Prostate gland (tissue), 2 donors: ENCODE measurements around the gene LAMA1.

Experiments used
- CTCF ChIP-seq, 4 experiments: fragments of 200-600 bp in 2 of 4; fragments of 450-650 bp in 2 of 4; sonication (generic) in 2 of 4; IDR thresholded peaks; 1 replicate in 3 of 4; 2 replicates in 1 of 4; pipeline ENCODE4 v1.5.1; 2016 to 2019; ENCODE audit warnings: antibody characterized with exemption in 4 of 4, mild to moderate bottlenecking in 2 of 4, moderate library complexity in 2 of 4
- POLR2A ChIP-seq: fragments of 450-650 bp; IDR thresholded peaks from one replicate; pipeline ENCODE4 v1.6.1; 2016; ENCODE audit warnings: antibody characterized with exemption, mild to moderate bottlenecking

DNA sequence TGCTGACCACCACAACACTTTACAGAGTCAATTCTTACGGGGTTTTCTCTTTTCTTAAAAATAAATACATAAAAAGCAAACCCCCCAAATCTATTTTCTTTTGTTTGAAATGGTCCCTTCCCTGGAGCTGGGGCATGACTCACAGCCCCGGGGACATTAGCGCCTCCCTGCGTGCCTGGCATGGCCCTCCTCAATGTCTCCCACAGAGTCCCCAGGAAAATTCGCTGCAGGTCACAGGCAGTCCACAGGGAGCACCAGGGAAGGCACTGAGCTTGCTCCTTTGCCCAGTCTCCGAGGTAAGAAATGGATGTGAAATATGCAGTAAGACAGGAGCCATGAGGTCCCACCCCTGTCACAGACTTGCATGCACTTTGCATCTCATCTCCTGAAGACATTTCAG is 142.5 kb downstream of the LAMA1 start:
- no peak for TF ChIP-seq CTCF (IDR thresholded peaks at IDR 0.05)
- no peak for TF ChIP-seq POLR2A
